ENCODE results near the gene KCNAB1.

Gene KCNAB1

DNA sequence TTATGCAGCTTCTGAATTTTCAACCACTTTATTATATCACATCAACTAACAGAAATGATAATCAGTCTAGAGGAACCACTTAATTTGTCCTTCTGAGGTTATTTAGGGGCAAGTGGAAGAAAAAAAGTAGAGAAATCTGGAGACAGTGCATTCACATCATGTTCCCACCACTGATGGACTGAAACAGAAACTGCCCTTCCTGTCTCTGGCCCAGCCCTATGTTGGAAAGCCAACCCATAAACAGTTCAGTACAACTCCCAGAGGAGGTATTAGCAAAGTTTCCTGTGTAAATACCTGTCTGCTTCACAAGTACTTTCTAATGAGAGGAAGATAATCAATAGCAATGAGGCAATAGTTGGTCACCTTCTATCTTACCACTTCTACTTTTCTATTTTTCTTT, 228.7 kb downstream of the KCNAB1 start:
- no peak overlapping the region for H3K4me3 ChIP-seq (replicated peaks; ENCODE audit: low read depth, low read length)
- TF ChIP-seq, protein P1, sequence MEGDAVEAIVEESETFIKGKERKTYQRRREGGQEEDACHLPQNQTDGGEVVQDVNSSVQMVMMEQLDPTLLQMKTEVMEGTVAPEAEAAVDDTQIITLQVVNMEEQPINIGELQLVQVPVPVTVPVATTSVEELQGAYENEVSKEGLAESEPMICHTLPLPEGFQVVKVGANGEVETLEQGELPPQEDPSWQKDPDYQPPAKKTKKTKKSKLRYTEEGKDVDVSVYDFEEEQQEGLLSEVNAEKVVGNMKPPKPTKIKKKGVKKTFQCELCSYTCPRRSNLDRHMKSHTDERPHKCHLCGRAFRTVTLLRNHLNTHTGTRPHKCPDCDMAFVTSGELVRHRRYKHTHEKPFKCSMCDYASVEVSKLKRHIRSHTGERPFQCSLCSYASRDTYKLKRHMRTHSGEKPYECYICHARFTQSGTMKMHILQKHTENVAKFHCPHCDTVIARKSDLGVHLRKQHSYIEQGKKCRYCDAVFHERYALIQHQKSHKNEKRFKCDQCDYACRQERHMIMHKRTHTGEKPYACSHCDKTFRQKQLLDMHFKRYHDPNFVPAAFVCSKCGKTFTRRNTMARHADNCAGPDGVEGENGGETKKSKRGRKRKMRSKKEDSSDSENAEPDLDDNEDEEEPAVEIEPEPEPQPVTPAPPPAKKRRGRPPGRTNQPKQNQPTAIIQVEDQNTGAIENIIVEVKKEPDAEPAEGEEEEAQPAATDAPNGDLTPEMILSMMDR (IDR thresholded peaks at IDR 0.05; ENCODE audit: low read length, missing control alignments) = no peak
- DNase-seq (ENCODE audit: low read depth) = no peak

DNA sequence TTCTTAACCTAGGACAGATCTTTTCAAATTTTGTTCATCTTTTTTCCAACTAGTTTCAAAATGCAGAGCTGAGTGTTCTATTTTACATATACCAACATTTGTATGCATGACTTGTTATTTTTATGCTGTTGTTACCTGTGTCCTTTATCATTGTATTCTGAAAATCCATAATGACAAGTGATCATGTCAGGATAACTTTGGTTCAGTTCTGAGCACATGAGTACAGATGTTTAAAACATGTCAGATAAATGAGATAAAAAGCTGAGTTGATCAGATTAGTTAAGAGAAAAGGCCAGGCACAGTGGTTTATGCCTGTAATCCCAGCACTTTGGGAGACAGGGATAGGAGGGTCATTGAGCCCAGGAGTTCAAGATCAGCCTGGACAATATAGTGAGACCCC, 229.6 kb downstream of the KCNAB1 start:
- TF ChIP-seq, protein P1 (IDR thresholded peaks at IDR 0.05; ENCODE audit: low read length, missing control alignments) = no peak
- DNase-seq (ENCODE audit: low read depth) = no peak
- H3K4me3 ChIP-seq (replicated peaks; ENCODE audit: low read depth, low read length) = no peak overlapping the region

DNA sequence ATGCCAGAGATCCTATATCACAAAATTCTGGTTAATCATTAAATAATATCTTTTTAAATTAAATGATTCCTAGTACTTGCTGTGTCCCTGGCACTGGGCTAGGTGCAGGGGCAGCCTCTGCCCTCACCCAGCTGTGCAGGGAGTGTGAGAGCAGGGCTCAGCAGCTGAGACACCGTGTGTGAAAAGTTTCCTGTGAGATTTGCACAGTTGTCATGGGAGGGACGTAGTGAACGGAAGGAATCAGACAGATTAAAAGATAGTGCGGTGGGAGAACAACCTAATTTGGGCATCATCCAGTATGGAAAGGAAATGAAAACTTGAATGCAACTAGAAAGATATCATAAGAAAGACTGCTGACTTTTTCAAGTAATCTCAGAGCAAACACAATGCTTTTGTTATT, 230.4 kb downstream of the KCNAB1 start:
- TF ChIP-seq, protein P1 (IDR thresholded peaks at IDR 0.05; ENCODE audit: low read length, missing control alignments) = no peak
- no peak overlapping the region for H3K4me3 ChIP-seq (replicated peaks; ENCODE audit: low read depth, low read length)
- DNase-seq (ENCODE audit: low read depth) = no peak

DNA sequence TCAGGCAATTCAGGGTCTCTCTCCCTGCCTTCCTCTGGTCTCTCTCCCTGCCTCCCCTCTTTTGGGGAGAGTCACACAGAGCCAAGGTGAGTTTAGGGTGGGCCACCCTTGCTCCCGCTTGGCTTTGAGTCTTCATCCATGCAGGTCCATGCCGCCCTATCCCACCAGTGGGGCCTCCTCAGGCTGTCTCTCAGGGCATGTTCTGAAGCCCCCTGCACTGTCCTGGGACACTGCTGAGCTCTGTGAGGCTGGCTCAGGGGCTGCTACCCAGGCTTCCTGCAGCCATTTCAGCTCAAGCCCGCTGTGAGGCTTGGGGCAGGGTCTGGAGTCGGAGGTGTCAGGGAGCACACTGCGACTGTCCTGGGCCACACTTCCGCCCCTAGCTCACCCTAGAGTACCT, 231.4 kb downstream of the KCNAB1 start:
- TF ChIP-seq, protein P1 (IDR thresholded peaks at IDR 0.05; ENCODE audit: low read length, missing control alignments) = no peak
- DNase-seq (ENCODE audit: low read depth) = no peak
- H3K4me3 ChIP-seq (replicated peaks; ENCODE audit: low read depth, low read length) = no peak overlapping the region

DNA sequence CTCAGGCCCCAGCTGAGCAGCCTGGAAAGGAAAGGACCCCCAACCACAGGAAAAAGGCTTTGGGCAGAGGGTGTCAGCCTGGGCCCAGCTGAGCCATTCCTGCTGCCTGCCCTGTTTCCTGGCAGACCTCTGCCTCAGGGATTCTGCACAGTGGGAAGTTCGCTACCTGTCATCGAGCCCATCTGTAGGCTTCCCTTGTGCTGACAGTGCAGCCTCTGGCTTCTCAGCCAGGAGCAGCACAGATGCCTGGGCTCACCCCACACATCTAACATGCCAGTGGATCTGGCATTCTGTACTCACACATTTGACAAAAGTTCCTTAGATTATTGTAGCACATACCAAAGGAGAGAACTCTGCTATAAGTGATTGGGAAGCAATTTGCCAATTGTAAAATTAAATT, 232.3 kb downstream of the KCNAB1 start:
- no peak overlapping the region for H3K4me3 ChIP-seq (replicated peaks; ENCODE audit: low read depth, low read length)
- TF ChIP-seq, protein P1 (IDR thresholded peaks at IDR 0.05; ENCODE audit: low read length, missing control alignments) = no peak
- DNase-seq (ENCODE audit: low read depth) = no peak

DNA sequence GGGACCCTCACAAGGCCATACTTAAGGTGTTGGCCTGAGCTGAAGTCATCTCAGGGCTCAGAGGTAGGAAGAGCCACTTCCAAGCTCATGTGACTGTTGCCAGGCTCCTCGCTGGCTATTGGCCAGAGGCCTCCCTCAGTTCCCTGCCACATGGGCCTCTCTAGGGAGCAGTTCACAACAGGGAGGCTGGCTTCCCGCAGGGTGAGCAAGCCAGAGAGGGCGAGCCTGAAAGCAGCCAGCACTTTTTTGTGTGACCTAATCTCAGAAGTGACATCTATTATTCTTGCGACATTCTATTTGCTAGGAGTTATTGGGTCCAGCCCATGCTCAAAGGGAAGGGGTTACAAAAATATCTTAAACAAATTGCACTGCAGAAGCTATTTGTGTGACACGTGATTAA, 233.2 kb downstream of the KCNAB1 start:
- no peak overlapping the region for H3K4me3 ChIP-seq (replicated peaks; ENCODE audit: low read depth, low read length)
- TF ChIP-seq, protein P1 (IDR thresholded peaks at IDR 0.05; ENCODE audit: low read length, missing control alignments) = no peak
- no peak for DNase-seq (ENCODE audit: low read depth)

DNA sequence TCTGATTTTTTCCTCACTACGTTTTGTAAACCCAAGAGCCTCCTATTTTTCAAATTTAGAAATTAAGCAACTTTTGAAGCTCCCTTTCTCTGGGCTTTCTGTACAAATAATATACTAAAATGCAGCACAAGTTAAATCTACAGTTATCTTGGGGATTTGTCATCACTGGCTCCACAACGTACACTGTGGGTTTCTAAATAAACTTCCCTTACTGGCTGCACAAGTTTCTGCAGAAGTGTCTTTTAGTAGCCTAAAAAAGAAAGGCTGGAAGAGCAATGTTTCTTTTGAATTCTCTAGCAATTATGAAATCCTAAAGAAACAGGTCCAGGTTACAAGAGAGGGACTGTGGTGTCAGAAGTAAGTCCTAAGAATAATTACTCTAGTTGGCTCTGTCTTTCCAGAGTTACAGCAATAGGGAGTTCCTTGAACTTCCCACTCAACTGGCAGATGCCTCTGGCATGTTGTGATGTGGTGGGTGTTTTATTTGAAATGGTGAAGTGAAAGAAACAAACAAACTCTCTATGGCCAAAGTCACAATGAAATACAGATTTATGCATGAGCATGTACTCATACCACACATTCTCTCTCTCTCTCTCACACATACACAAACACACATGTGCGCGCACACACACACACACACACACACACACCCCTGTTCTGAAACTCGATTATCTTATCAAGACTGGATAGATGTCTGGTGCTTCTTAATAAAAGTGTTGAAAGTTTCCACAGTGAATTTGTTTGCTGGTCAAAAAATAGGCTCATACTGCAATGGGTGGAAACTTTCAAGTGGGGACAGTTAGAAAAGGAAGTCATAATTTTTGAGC, 236.4 kb downstream of the KCNAB1 start:
- TF ChIP-seq, protein P1 (IDR thresholded peaks at IDR 0.05; ENCODE audit: low read length, missing control alignments) = no peak
- H3K4me3 ChIP-seq (replicated peaks; ENCODE audit: low read depth, low read length) = no peak overlapping the region
- no peak for DNase-seq (ENCODE audit: low read depth)
